Islet of Langerhans (tissue), 1 donor: Measurements from ENCODE around the gene NCR3LG1.

Source experiments
- FAIRE-seq: peaks from one replicate; lab custom pipeline; 2011; peaks lifted over from hg19 to GRCh38; lab: Jason Lieb, UNC

The NCR3LG1 gene

DNA sequence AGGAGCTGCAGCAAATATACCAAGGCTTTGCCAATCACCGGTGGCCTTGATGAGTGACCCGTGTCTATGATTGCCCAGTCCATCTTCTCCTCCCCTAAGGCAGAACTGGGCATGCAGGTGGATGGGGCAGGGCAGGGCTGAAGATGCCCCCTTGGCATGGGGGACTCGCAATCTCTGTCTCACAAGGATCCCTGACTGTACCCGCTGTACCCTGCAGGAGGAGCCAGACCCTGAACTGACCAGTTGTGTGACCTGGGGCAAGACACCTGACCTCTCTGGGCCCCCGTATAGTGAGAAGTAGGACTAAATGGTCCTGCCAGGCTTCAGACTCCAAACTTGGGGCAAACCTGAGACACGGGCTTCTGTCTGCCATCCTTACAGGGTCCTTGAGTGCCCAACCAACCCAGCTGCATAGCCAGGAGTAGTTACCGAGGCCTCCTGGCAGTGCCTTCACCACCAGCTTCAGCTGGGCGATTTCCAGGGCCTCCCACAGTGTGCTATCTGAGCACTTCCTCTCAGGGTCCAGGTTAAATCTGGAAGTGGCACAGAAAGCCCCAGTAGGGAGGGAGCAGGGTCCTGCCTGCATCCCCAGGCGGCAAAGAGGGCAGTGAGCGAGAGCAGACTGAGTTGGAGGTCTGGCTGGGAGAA lies 43.3 kb downstream of the NCR3LG1 start:
- FAIRE-seq: no peak

DNA sequence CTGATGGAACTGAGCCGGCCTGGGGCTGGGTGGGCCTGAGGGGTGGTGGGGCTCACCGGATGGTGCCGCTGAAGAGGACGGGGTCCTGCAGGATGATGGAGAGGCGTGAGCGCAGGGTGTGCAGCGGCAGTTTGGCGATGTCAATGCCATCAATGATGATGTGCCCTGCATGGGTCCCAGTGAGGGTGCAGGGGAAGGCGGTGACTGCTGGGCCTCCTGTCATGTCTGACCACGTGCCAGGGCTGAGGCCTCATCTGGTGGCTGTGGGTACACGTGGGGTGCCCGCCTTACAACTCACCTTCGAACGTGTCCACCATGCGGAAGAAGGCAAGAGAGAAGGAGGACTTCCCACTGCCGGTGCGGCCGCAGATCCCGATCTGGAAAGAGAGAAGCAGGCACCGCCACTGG lies 44.0 kb downstream of the NCR3LG1 start:
- FAIRE-seq: no peak

DNA sequence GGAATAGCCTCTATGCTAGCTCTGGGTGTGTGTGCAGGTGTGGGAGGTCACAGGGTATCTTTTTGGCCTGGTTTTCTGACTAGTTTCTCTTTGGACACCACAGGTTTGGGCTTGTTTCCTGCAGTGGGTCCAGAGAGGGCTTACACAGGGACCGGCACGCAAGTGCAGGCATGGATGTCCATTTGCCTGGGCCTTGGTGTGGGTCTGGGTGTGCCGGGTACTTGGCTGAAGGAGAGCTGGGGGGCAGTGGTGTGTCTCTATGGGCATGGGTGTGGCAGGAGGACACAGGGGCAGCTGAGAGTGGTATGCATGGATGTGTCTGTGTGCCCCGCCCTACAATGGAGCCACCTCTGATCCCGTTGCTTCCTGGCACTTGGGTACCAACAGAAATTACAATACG lies 44.4 kb downstream of the NCR3LG1 start:
- FAIRE-seq: no peak

DNA sequence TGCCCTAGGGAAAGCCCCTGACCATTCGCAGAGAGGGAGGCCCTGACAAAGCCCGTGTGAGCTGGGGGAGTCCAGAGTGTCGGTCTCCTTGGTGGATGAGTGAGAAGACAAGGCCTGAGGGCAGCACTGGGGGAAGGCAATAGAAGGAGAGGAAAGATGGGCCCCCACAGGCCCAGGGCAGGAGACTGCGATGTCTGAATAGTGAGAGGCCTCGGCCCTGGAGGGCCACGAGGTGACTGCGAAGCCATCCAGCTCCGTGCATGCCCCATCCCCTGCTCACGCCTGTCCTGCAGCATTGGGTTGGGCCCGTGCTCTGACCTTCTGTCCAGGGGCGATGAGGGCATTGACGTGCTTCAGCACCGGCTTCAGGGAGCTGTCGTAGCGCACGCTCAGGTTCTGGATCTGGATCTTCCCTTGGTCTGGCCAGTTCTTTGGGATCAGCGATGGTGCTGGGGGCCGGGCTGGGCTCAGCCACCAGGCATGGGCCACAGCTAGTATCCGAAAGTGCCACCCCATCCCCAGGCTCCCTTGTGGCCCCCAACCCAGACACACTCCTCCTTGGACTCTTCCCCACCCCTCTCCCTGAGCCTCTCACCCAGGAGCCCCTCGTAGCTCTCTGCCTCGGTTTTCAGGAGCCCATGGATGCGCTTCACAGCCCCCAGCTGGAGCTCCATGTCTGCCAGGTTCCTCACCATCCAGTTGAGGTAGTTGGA lies 45.2 kb downstream of the NCR3LG1 start:
- no peak for FAIRE-seq

DNA sequence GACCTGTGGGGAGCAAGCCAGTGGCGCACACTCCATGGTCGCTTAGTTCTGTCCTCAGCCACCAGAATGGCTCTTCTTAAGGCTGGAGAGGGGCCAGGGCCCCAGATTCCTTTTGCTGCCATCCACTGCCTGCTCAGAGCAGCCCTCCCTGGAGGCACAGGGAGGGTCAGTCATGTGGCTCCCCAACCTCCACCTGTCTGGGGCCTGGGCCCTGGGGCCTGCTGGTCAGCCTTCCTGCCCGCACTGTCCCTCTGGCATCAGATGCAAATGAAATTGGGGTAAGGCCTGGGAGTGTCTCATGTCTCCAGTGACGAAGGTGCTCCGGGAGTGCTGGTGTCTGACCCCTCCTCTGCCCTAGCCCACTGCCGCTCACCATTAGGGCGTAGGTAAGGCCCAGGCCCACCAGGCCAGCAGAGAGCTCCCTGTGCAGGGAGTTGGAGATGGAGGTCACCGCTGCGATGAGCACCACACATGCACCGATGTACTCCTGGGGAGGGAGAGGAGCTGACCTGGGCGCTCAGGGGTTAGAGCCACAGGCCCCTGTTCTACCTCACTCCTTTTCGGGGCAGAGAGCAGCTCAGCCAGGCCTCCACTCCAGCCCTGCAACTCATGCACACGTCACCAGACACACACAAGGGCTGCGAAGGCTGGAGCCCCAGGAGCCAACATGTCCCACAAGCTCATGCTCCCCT lies 45.9 kb downstream of the NCR3LG1 start:
- no peak for FAIRE-seq

DNA sequence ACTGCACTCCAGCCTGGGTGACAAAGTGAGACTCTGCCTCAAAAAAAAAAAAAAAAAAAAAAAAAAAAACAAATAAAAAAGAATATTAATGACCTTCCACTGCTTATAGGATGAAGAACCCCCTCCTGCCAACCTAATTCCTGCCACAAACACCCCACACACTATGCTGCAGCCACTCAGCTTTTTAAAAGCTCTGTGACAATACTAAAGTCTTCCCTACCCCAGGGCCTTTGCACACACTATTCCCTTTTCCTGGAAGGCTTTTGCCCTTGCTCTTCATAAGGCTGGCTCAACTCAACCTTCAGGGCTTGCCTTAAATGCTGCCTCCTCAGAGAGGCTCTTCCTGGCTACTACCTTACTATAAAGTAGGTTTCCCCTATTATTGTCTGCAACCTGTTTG lies 47.6 kb downstream of the NCR3LG1 start:
- FAIRE-seq: no peak

DNA sequence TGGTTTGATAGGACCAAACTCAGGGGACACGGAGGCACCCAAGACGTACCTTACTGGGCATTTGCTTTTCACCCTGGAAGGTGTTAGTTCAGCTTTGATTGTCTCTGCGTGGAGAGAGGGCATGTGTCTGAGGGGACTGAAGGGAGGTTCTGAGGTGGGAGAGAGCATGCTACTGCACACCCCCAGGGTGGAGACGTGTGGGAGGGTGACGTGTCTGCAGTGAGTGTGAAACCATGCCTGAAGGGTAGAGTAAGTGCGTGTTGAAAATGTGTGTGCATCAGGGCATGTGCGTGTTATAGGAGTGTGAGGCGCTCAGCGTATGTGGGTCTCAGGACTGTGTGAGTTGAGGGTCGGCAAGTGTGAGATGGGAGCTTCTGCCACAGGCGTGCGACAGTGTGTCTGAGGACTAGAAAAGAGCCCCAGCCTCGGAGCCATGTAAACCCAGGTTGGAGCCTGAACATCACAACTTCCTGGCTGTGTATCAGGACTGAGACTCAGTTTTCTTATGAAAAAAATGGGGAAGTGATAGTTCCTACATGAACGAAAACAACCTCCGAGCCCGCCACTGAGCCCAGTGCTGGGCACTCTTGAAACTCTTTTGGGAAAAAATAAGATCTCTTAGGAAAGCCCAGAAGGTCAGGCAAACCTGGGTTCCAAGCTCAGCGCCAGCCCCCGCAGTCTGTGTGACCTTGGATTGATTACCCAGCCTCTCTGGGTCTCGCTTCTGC lies 48.6 kb downstream of the NCR3LG1 start:
- no peak for FAIRE-seq

DNA sequence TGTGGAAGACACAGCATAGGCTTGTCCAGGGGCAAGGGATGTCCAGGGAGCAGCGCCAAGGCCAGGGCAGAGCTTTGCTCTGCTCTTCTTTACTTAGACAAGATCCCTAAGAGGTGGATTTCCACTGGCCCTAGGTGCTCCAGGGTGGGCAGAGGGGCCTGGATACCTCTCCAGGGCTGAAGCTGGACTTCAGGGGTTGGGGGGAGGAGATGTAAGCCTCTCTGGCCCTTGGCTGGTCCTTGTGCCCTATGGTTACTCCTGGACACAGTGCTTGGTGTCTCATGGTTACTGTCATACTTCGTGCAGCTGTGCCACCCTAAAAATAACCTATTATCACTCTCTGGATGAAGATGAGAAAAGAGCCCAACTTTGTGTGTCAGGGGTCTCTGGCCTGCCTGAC lies 49.7 kb downstream of the NCR3LG1 start:
- FAIRE-seq: no peak

DNA sequence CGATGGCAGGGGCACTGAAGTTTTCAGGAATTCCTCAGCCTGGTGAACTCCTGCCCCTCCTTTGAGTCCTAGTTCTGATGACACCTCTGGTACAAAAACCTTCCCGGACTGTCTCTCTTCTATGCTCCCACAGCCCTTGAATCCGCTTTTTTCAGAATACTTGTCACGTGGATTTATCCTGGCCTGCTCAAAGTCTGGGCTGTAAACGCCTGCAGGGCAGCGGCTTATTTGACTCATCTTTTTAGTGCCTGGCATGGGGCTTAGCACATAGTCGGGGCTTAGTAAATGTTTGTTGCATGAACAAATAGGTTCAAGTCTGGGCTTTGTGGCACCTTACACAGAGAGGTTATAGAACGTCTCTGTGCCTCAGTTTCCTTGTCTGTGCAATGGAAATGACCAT lies 50.2 kb downstream of the NCR3LG1 start:
- FAIRE-seq: no peak

DNA sequence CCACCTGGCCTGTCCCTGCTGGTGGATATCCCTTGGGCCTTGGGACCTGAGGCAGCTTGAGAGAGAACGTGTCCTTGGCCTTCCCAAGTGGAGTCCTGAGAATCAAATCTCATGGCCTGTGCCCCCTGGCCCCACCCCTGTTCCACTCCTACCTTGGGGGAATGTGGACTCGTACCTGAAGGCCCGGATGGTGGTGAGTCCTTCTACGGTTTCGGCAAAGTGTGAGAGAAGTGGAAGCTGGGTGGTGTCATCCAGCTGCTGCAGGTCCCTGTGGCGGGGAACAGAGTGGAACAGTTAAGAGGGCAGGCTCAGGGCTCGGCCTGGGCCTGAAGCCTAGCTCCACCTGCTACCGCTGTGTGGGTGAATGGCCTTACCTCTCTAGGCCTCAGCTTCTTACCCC lies 50.9 kb downstream of the NCR3LG1 start:
- FAIRE-seq: no peak

DNA sequence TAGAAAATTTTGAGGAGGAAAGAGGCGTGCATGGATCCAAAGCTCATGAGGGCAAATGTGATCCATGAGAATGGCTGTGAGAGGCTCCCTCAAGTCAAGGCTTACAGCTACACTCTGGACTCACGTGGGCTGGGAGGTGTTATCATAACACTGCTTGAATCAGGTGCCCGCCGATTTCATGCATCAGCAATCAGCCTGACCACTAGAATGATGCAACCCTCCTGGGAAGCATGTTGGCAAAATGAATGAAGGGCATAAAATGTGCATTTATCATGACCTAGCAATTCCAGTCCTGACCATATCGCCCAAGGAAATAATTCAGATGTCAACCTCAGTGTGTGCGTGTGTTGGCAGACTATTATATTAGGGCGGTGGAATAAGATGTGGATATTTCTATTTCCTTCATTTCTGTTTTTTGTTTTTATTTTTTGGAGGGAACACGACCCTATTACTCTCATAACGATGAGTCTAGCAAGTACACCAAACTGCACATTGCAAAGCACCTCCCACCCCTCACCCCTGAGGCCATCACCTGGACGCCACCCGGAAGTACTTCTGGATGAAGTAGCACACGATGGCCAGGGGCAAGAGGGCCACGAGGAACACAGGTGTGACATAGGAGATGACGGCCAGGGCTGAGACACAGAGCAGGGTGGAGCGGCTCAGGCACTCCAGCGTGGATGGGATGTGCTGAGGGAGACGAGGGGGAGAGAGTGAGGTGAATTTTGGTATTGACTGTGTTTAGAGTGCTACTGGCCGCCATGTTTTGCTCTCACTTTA lies 52.6 kb downstream of the NCR3LG1 start:
- FAIRE-seq: peak; percentile 96

DNA sequence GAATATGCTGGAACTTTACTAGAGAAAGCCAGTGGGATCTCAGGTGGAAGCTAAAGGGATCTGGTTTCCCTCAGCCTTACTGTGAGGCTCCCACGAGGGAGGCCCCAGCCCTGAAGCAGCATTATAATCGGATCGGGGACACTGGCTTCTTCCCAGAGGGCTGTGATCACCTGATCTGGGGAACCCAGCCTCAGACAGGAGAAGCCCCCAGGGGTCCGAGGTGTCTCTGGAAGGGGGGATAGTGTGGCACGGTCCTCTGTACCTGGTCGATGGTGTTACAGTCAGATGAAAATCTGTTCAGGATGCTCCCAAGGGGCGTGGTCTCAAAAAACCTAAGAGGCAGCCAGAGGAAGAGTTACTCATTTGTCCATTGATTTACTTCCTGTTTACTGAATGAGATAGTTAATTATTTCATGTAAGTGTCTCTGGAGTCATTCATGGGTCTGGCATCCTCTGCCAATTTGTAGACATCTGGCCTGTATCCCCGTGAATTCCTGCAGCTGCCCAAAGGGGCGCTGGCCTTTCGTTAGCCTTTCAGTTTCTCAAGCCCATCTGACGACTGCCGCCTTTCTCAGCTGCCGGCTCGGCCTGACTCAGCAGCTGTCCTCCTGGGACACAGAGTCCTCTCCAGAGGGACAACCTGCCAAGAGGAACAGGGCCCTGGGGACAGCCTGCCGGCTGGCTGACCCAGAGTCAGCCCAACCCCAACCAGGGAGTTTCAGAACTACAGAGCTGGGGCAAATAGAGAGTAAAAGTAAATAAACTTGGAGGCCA lies 53.8 kb downstream of the NCR3LG1 start:
- FAIRE-seq: peak; percentile 69

DNA sequence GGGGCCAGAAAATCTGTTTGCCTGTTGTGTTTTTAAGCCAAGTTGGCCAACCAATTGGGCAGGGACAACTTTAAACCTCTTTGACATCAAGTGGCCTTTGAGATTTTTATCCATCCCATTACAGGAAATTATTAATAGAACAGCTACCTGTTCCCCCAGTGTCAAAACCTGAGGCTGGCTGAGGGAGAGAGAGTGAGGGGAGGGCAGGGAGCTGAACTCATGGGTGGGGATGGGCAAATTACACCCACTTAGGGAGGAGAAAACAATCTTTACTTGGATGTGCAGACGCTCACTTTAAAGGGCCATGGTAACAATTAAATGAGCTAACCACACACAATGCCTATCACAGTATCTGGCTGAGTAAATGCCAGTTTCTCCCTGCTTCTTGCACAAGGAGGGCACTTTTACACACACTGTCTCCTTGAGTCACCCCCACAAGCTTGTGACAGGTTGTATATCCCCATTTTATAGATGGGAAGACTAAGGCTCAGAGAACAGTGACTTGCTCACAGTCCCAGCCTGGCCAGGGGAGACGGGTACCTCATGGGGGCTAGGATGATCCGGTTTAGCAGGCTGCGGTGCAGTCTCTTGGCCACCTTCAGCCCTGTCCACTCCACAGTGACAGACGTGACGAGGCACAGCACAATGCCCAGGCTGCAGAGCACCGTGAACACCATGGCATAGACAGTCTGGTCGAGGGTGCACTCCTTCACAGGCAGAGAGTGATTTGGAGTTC lies 54.6 kb downstream of the NCR3LG1 start:
- no peak for FAIRE-seq

DNA sequence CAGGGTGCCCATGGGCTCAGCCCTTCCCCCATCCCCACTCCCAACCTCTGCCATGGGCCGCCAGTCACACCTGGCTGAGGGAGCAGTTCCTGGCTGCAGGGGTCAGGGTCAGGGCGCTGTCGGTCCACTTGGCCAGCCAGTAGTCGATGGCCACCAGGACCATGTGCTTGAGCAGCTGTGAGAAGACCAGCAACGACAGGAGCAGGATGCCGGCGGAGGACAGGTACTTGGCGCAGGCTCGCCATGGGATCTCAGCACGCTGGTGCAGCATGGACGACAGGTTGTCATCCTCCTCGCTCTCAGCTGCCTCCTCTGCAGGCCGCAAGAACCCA lies 55.2 kb downstream of the NCR3LG1 start:
- no peak for FAIRE-seq

DNA sequence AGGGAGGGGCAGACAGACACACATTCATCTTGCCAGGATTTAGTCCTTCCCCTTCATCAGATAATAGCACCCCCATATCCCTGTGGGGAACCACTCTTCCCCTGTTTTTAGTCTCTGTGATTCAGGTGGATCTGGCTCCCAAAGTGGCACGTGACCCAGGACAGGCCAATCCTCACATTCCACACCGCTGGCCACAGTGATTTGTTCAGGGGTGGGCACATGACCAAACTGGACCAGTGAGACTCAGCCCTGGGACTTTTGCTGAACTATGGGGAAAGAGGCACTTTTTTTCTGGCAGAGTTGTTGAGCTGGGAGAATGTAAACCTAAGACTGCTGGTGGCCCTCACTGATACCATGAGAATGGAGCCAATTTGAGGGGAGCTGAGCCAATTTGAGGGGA lies 56.0 kb downstream of the NCR3LG1 start:
- FAIRE-seq: no peak

DNA sequence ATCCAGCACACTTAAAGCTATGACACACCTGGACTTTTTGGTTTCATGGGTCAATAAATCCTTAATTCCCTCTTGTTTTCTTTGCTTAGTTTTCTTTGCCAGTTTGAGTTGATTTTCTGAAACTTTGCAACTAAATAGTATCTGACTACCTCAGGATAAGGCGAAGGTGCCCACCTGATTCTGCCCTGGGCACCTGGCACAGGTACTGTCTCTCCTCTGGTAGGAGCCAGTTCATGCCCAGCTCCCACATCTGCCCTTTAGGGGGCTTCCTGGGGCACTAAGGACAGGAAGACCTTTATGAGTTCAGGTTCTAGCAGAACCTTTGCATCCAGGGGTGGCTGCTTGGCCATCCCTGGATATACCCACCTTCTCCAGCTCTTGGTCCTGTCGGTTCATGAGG lies 56.4 kb downstream of the NCR3LG1 start:
- FAIRE-seq: peak; percentile 27

DNA sequence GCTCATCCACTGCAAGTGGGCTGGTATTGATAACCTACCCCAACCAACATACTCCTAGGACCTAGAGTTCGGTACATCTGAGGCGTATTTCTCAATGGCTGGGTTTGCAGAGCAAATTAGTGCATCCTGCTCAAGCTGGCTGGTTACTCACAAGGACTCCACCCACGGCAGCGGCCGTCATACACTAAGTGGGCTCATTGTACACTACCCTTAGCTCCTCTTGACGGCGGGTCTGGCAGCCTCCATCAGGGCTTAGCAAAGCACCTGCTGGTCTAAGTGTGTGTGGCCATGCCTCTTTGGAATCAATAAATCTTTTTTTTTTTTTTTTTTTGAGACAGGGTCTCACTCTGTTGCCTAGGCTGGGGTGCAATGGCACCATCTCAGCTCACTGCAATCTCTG lies 57.0 kb downstream of the NCR3LG1 start:
- FAIRE-seq: no peak

DNA sequence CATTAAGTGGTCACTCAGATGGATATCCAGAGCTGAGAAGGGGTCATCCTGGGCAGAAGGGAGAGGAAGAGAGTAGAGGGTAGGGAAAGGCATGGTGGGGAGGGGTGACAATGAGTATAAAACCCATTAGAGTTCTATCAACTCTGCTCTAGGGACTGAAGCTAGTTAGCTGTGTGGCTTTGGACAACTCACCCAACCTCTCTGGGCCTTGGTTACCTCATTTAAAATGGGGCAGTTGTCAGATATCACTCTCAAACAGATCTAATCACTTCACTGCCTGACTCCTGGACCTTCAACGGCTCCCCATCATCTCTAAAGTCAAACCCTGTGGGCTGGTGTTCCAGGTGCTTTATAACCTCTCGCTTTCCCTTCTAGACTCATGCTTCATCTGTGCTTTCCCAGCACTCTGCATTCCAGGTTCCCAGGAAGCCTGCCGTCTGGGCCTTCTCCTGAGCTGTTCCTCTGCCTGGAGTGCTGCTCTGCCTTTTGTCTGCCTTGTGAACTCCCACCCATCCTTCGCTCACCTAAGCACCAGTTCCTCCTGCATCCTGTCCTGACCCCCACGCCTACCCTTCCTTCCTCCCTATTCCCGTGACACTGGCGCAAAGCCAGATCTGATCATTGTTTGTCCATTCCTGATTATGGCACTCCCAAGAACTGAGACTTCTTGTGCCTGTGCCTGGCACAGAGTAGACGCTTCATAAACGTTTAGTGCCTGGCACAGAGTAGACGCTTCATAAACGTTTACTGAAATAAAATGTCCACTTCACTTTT lies 59.2 kb downstream of the NCR3LG1 start:
- FAIRE-seq: no peak

DNA sequence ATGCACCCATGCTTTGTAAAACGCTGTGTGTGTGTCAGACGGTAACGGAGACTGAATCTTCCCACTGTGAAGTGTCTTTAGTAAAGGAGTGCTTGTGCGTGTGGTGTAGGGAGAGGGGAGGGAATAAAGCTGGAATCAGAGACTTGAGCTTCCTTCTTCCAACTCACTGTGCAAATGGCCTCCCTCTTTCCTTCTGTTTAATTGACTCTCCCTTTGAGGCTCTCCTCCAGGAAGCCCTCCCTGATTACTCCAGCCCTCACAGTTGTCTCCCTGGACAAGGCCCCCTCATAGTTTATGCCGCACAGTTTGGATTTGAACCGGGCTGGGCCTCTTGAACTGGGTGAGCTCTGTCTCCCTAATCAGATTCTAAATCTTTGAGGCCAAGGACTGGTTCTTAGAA lies 59.8 kb downstream of the NCR3LG1 start:
- FAIRE-seq: no peak
